HepG2 (cell line): ENCODE results near the gene SYNE3. TPM values are rescaled to one million over a fixed set of nuclear protein-coding genes. Genes with fewer than 3 reads are reported as not detected.
A peak's percentile ranks its signal among the peaks of the same experiment; 100 is the strongest.

Experiments used
- ISL2 ChIP-seq: sonication (generic); formaldehyde crosslinking; IDR thresholded peaks from 2 replicates; pipeline ENCODE4 v1.5.0; 2020; ENCODE audit warnings: missing genetic modification reagents
- KDM1A ChIP-seq: IDR thresholded peaks from 2 replicates; pipeline ENCODE4 v1.6.1; 2016; ENCODE audit warnings: missing compliant biosample characterization
- KMT2A ChIP-seq: sonication (generic); formaldehyde crosslinking; IDR thresholded peaks from 2 replicates; pipeline ENCODE4 v1.4.0; 2020; ENCODE audit warnings: missing genetic modification reagents
- MAZ ChIP-seq, 2 experiments: sonication (generic) in 1 of 2; formaldehyde crosslinking in 1 of 2; IDR thresholded peaks; 2 replicates each; pipeline versions ENCODE4 v1.5.0 to v1.6.1; 2012 to 2020; ENCODE audit warnings: low read depth in 2 of 2, mild to moderate bottlenecking in 2 of 2, borderline replicate concordance in 1 of 2, improper control_type of control experiment in 1 of 2, low read length in 1 of 2, missing genetic modification reagents in 1 of 2, moderate library complexity in 1 of 2
- MIER3 ChIP-seq: IDR thresholded peaks from 2 replicates; pipeline ENCODE4 v1.6.1; 2016; ENCODE audit warnings: missing compliant biosample characterization, borderline replicate concordance
- PAXIP1 ChIP-seq: sonication (generic); formaldehyde crosslinking; conservative IDR thresholded peaks from 2 replicates; pipeline ENCODE4 v1.4.0; 2020; ENCODE audit warnings: mild to moderate bottlenecking, missing genetic modification reagents, moderate library complexity
- POLR2AphosphoS2 ChIP-seq: IDR thresholded peaks from 2 replicates; pipeline ENCODE4 v1.6.1; 2011; ENCODE audit warnings: low read depth, low read length, improper control_type of control experiment
- RBFOX2 ChIP-seq: fragments of 200-400 bp; formaldehyde crosslinking; IDR thresholded peaks from 2 replicates; pipeline ENCODE4 v1.6.1; 2017; ENCODE audit warnings: low read depth, mild to moderate bottlenecking, low read length
- TGIF2 ChIP-seq: IDR thresholded peaks from 2 replicates; pipeline ENCODE4 v1.6.1; 2016; ENCODE audit warnings: control low read depth, missing compliant biosample characterization
- ZMYM3 ChIP-seq: sonication (generic); formaldehyde crosslinking; IDR thresholded peaks from 2 replicates; pipeline ENCODE4 v1.5.1; 2020; ENCODE audit warnings: mild to moderate bottlenecking, missing genetic modification reagents
- ZNF281 ChIP-seq: sonication (generic); formaldehyde crosslinking; IDR thresholded peaks from 2 replicates; pipeline ENCODE4 v1.4.0; 2020; ENCODE audit warnings: missing genetic modification reagents, borderline replicate concordance
- ZNF841 ChIP-seq: sonication (generic); formaldehyde crosslinking; IDR thresholded peaks from 2 replicates; pipeline ENCODE4 v1.8.1; 2023; ENCODE audit warnings: missing genetic modification reagents, borderline replicate concordance
- polyA plus RNA-seq, 8 experiments: library from polyadenylated mRNA; depleted of rRNA in 3 of 8; stranded (reverse) in 7 of 8; unstranded in 1 of 8; fragments of >200 nt; fragmentation: Illumina TruSeq in 4 of 8; extraction: Trizol in 4 of 8; gene quantifications; 2 replicates each; pipeline versions ENCODE4 v1.2.1 to v1.2.3, GENCODE V29; 2011 to 2016; ENCODE audit warnings: low read depth in 4 of 8, missing spikeins in 1 of 8, mixed read lengths in 1 of 8; ENCODE audit not compliant: insufficient read depth in 1 of 8
- total RNA-seq, 5 experiments: library from RNA; depleted of rRNA; stranded (reverse); fragments of >200 nt; fragmentation: Illumina TruSeq; extraction: Trizol; gene quantifications; 2 replicates each; pipeline ENCODE4 v1.2.3, GENCODE V29; 2016; ENCODE audit warnings: low read depth in 1 of 5
- TF ChIP-seq, protein P1 (sequence below): sonication (generic); formaldehyde crosslinking; IDR thresholded peaks from 2 replicates; pipeline ENCODE4 v1.4.0; 2020; ENCODE audit warnings: missing genetic modification reagents

SYNE3 gene
- total and polyA plus RNA-seq, 2 of the 13 experiments (the other 11 are each of a cell fraction or from before 2014, with no cell fraction given), result 7.8 to 8.0 TPM

- TF ChIP-seq, protein P1, sequence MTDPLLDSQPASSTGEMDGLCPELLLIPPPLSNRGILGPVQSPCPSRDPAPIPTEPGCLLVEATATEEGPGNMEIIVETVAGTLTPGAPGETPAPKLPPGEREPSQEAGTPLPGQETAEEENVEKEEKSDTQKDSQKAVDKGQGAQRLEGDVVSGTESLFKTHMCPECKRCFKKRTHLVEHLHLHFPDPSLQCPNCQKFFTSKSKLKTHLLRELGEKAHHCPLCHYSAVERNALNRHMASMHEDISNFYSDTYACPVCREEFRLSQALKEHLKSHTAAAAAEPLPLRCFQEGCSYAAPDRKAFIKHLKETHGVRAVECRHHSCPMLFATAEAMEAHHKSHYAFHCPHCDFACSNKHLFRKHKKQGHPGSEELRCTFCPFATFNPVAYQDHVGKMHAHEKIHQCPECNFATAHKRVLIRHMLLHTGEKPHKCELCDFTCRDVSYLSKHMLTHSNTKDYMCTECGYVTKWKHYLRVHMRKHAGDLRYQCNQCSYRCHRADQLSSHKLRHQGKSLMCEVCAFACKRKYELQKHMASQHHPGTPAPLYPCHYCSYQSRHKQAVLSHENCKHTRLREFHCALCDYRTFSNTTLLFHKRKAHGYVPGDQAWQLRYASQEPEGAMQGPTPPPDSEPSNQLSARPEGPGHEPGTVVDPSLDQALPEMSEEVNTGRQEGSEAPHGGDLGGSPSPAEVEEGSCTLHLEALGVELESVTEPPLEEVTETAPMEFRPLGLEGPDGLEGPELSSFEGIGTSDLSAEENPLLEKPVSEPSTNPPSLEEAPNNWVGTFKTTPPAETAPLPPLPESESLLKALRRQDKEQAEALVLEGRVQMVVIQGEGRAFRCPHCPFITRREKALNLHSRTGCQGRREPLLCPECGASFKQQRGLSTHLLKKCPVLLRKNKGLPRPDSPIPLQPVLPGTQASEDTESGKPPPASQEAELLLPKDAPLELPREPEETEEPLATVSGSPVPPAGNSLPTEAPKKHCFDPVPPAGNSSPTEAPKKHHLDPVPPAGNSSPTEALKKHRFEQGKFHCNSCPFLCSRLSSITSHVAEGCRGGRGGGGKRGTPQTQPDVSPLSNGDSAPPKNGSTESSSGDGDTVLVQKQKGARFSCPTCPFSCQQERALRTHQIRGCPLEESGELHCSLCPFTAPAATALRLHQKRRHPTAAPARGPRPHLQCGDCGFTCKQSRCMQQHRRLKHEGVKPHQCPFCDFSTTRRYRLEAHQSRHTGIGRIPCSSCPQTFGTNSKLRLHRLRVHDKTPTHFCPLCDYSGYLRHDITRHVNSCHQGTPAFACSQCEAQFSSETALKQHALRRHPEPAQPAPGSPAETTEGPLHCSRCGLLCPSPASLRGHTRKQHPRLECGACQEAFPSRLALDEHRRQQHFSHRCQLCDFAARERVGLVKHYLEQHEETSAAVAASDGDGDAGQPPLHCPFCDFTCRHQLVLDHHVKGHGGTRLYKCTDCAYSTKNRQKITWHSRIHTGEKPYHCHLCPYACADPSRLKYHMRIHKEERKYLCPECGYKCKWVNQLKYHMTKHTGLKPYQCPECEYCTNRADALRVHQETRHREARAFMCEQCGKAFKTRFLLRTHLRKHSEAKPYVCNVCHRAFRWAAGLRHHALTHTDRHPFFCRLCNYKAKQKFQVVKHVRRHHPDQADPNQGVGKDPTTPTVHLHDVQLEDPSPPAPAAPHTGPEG, result no peak; the same call in 1 of the 2 replicates
- TF ChIP-seq TGIF2 (CRISPR knock-in tag) (peak; percentile 89), KDM1A (no peak), ZNF281 (CRISPR knock-in tag) (no peak), ZMYM3 (CRISPR knock-in tag) (peak; percentile 82), POLR2AphosphoS2 (no peak), RBFOX2 (peak; percentile 56), ISL2 (CRISPR knock-in tag) (0 out of 2 replicates have a peak, but pooled peaks have one; percentile 48), MIER3 (CRISPR knock-in tag) (no peak), ZNF841 (no peak), PAXIP1 (CRISPR knock-in tag) (peak; percentile 50; the same call in 1 of the 2 replicates), KMT2A (CRISPR knock-in tag) (peak; percentile 21; the same call in 1 of the 2 replicates), MAZ (IDR thresholded peaks at IDR 0.05; ENCODE audit: borderline replicate concordance, low read depth, low read length) (peak; percentile 53; the same call in 1 of the 2 replicates), MAZ (CRISPR knock-in tag; IDR thresholded peaks at IDR 0.05; ENCODE audit: low read depth) (no peak)
Observed at GRCh38 chr14:95515596-95516552, 576 bp downstream of the SYNE3 start (continued).
